ENCODE data around the gene CIT. TPM values are rescaled to one million over a fixed set of nuclear protein-coding genes. Genes with fewer than 3 reads are reported as not detected.

CIT gene
- total RNA-seq, 1 donor from 2014 or later, result 1.1 TPM

DNA sequence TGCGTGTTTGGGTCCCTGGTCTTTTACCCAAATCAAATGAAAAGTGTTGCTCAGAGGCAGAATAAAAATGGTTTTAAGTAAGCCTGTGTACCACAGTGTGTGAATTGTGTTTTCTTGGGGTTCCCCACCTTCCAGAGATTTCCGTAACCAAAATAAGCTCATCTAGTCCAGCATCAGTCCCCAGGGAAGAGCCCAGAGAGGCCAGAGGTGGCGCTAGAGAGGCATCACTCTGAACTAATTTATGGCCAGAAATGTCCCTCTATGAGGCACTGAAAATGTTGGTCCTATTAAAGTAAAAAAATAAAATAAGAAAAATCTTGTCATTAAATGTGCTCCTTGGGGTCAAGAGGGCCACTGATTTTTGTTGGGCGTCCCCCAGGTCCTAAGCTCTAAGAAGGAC lies 234.1 kb downstream of the CIT start:
- DNase-seq (ENCODE audit: missing footprints) (no peak), ATAC-seq (no peak)
- intact Hi-C loops (cut with DNase I), result no loop called here

Small RNA genes lying within 50 kb of the gene (microRNA-seq; reads per million reads assigned to microRNA genes)
- gene MIR1178, result not detected

Other genes with a start within 250 kb of the CIT start
- 12.1 TPM for gene PRKAB1, start 209.2 kb downstream of the CIT start, total RNA-seq
- gene BICDL1, start 111.9 kb upstream of the CIT start, total RNA-seq, result 0.87 TPM
- 25.6 TPM for gene RAB35, start 239.4 kb upstream of the CIT start, total RNA-seq